Measurements from ENCODE around the gene CCDC43. TPM values are rescaled to one million over a fixed set of nuclear protein-coding genes. Genes with fewer than 3 reads are reported as not detected.

Gene CCDC43
- total and polyA plus RNA-seq, 2 of the 13 experiments (the other 11 are each of a cell fraction or from before 2014, with no cell fraction given) = 17.5 to 94.8 TPM

- peak; percentile 57 for TF ChIP-seq FOXA3 (CRISPR knock-in tag; IDR thresholded peaks at IDR 0.05)
Observed at GRCh38 chr17:44688675-44689476, 700 bp downstream of the CCDC43 start (continued).

- peak overlapping the region; percentile 97 for H3K9ac ChIP-seq (ENCODE audit: insufficient read depth, low read depth, low read length)
- in situ Hi-C loops (cut with HindIII; ENCODE audit: extremely low pct_ligation_motif_present, low pct_unique_long_range_greater_than_20kb) (no loop called here), intact Hi-C loops (cut with micrococcal nuclease; ENCODE audit: unreplicated experiment) (no loop called here)
- no peak for ATAC-seq
- TF ChIP-seq ZNF121 (CRISPR knock-in tag; IDR thresholded peaks at IDR 0.05) (peak; percentile 81), ZNF296 (CRISPR knock-in tag; conservative IDR thresholded peaks at IDR 0.05) (no peak), ZBTB14 (CRISPR knock-in tag; IDR thresholded peaks at IDR 0.05) (no peak)
- H3K9me3 ChIP-seq (ENCODE audit: low read length) = no peaks in the 10 kb centered on the region
- ChIA-PET CTCF (ENCODE audit: low intra/inter-chr PET ratio, low total read pairs) (no interaction called here), POLR2A (interaction anchor here (0.9 to 2.8 kb wide), 5 partner anchors 12 to 211 kb away, joined by 3 to 10 read pairs (median 6); partner anchors contain the start of genes DBF4B and EFTUD2)
- peaks cover 0 to 3% of the 10 kb centered on the region in 2 experiments; a peak in 1 of 5 replicates for H3K27me3 ChIP-seq (ENCODE audit: control insufficient read depth in 1 of 2, insufficient read depth in 2 of 2, low read length in 2 of 2)
- no peak for DNase-seq (ENCODE audit: low spot score)
- H3K27ac ChIP-seq (ENCODE audit: extremely low read length, insufficient read depth, low read length) = no peak overlapping the region
- H3K4me1 ChIP-seq (ENCODE audit: insufficient read depth, low read length) = peaks cover 27% of the 10 kb centered on the region
- no peak for FAIRE-seq
- 94% methylated on average over 2 of the region's 2 CpGs for WGBS (ENCODE audit: low lambda C conversion rate)
- peak overlapping the region; percentile 90 to 95 (median 92); a peak in 5 of 6 replicates for H3K4me3 ChIP-seq (replicated peaks in 1 of 3; ENCODE audit: insufficient read depth in 1 of 3, low read depth in 2 of 3, low read length in 3 of 3)
- no peaks in the 10 kb centered on the region for H4K20me1 ChIP-seq (ENCODE audit: insufficient read depth, low read length)
- BruUV-seq (replicated peaks) = no TSS peak
- H3K79me2 ChIP-seq (ENCODE audit: insufficient read depth, low read length) = peaks cover 40% of the 10 kb centered on the region
- H2AFZ ChIP-seq (ENCODE audit: low read length) = no peak overlapping the region
- peaks cover 7 to 18% of the 10 kb centered on the region in 2 experiments for H3K36me3 ChIP-seq (replicated peaks in 1 of 2; ENCODE audit: control insufficient read depth in 1 of 2, insufficient read depth in 2 of 2, low read length in 2 of 2)
- H3K4me2 ChIP-seq (ENCODE audit: low read depth, low read length) = peak overlapping the region; percentile 81
Observed at GRCh38 chr17:44688200-44688599, 1.4 kb downstream of the CCDC43 start.
